GM12892 (cell line): ENCODE results near the gene LAG3.

ENCODE experiments used
- POLR2A ChIP-seq: IDR thresholded peaks from 2 replicates; pipeline ENCODE4 v1.6.1; 2011; ENCODE audit warnings: low read depth, low read length, control low read depth
- POLR2AphosphoS5 ChIP-seq: IDR thresholded peaks from 2 replicates; pipeline ENCODE4 v1.6.1; 2011; ENCODE audit warnings: low read depth, low read length, control low read depth
- TAF1 ChIP-seq: IDR thresholded peaks from 2 replicates; pipeline ENCODE4 v1.6.1; 2011; ENCODE audit warnings: low read depth, mild to moderate bottlenecking, control low read depth, low read length, borderline replicate concordance

- TF ChIP-seq POLR2AphosphoS5 (no peak), TAF1 (no peak), POLR2A (no peak)
These were observed 3.8 kb upstream of the LAG3 start for GRCh38 chr12:6768437-6768914.
